ENCODE data around the gene PIGO.
A peak's percentile ranks its signal among the peaks of the same experiment; 100 is the strongest.

PIGO gene

DNA sequence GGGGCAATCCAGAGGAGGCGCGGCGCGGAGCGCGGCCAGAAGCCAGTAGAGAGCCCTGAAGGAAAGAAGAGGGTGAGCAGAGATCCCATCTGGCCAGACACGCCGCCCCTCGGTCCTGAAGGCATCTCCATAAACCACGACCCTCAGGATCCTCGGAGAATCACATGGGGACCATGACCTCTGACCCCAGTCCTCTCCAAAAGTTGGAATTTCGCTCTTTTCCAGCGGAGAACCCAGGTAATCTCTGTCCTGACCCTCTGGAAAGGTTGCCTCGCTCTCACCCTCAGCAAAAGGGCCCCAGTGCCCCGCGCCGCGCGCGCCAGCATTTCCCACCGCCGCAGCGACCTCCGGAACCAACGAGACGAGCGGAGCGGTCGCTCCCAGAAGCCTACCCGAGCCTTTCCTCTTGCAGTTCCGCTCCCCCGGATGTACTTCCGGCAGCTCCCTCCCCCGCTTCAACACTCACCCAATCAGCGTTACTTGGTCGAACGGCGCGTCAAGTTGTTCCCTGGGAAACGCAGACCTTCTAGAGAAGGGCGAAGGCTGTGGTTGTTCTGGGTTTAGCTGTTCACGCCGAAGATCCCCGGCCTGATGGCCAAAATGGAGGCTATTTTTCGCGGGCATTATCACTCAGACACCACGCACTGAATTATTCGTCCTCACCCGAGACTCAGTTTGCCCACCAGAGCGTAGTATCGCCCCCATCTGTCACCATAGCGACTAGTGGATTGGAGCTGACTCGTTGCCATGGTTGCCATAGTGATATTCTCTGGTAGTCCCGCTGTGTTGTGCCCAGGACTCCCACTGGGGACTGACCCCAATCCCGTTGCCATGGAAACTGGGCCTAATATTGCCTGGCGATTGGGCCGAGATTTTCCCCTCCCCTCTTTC is 6.6 kb upstream of the PIGO start, which contains the start of gene STOML2:
Gene STOML2, minus strand, starts transcription at position 363 of the 891 bp plus-strand sequence. Its CDS starts 37 bp downstream, at position 326.
- peak; percentile 92 for DNase-seq (ENCODE audit: extremely low read depth, low read depth)
- H3K4me3 ChIP-seq (replicated peaks; ENCODE audit: low read depth, low read length) = peak within 1 kb of the TSS; percentile 79
- TF ChIP-seq, protein P1, sequence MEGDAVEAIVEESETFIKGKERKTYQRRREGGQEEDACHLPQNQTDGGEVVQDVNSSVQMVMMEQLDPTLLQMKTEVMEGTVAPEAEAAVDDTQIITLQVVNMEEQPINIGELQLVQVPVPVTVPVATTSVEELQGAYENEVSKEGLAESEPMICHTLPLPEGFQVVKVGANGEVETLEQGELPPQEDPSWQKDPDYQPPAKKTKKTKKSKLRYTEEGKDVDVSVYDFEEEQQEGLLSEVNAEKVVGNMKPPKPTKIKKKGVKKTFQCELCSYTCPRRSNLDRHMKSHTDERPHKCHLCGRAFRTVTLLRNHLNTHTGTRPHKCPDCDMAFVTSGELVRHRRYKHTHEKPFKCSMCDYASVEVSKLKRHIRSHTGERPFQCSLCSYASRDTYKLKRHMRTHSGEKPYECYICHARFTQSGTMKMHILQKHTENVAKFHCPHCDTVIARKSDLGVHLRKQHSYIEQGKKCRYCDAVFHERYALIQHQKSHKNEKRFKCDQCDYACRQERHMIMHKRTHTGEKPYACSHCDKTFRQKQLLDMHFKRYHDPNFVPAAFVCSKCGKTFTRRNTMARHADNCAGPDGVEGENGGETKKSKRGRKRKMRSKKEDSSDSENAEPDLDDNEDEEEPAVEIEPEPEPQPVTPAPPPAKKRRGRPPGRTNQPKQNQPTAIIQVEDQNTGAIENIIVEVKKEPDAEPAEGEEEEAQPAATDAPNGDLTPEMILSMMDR (IDR thresholded peaks at IDR 0.05; ENCODE audit: low read depth, low read length, missing control alignments) = no peak

GRCh38 chr9:35102465-35102768 is 6.0 kb upstream of the PIGO start:
- TF ChIP-seq, protein P1 (IDR thresholded peaks at IDR 0.05; ENCODE audit: low read depth, low read length, missing control alignments) = no peak
- no peak for DNase-seq (ENCODE audit: extremely low read depth, low read depth)
- H3K4me3 ChIP-seq (replicated peaks; ENCODE audit: low read depth, low read length) = peak overlapping the region; percentile 79

GRCh38 chr9:35097573-35097972 is 1.2 kb upstream of the PIGO start:
- H3K4me3 ChIP-seq (replicated peaks; ENCODE audit: low read depth, low read length) = no peak overlapping the region
- no peak for DNase-seq (ENCODE audit: extremely low read depth, low read depth)

GRCh38 chr9:35091536-35091935 is 4.9 kb downstream of the PIGO start:
- no peak overlapping the region for H3K4me3 ChIP-seq (replicated peaks; ENCODE audit: low read depth, low read length)
- TF ChIP-seq, protein P1 (IDR thresholded peaks at IDR 0.05; ENCODE audit: low read depth, low read length, missing control alignments) = no peak
- no peak for DNase-seq (ENCODE audit: extremely low read depth, low read depth)

More at GRCh38 chr9:35097573-35097972, 1.2 kb upstream of the PIGO start:
- TF ChIP-seq, protein P1 (IDR thresholded peaks at IDR 0.05; ENCODE audit: low read depth, low read length, missing control alignments) = no peak

GRCh38 chr9:35089434-35089833 is 7.0 kb downstream of the PIGO start:
- no peak overlapping the region for H3K4me3 ChIP-seq (replicated peaks; ENCODE audit: low read depth, low read length)
- DNase-seq (ENCODE audit: extremely low read depth, low read depth) = no peak
- TF ChIP-seq, protein P1 (IDR thresholded peaks at IDR 0.05; ENCODE audit: low read depth, low read length, missing control alignments) = no peak

DNA sequence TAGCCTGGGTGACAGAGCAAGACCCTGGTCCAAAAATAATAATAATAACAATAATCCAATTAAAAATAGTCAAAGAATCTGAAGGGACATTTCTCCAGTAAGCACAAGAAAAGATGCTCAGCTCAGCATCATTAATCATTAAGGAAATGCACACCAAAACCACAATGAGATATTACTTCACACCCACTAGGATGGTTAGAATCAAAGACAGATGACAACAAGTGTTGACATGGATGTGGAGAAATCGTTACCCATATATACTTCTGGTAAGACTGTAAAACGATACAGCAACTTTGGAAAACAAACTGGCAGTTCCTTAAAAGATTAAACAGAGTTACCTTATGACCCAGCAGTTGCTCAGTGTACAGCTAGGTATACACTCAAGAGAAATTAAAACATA is 11.3 kb downstream of the PIGO start:
- TF ChIP-seq, protein P1 (IDR thresholded peaks at IDR 0.05; ENCODE audit: low read depth, low read length, missing control alignments) = no peak
- no peak for DNase-seq (ENCODE audit: extremely low read depth, low read depth)
- H3K4me3 ChIP-seq (replicated peaks; ENCODE audit: low read depth, low read length) = no peak overlapping the region

Measured in HFF-Myc (cell line).